GM18868 (cell line): ENCODE data around the gene NR2C2.

Experiments used
- ATAC-seq: cut with Tn5 transposase; IDR thresholded peaks from one replicate; pipeline ENCODE4 v1.9.1; 2021; ENCODE audit warnings: mild to moderate bottlenecking, moderate library complexity; ENCODE audit not compliant: unreplicated experiment

NR2C2 gene

GRCh38 chr3:14921034-14921616 is 26.3 kb upstream of the NR2C2 start:
- peak; percentile 73 for ATAC-seq

GRCh38 chr3:14921811-14922705 is 25.3 kb upstream of the NR2C2 start:
- ATAC-seq = no peak

DNA sequence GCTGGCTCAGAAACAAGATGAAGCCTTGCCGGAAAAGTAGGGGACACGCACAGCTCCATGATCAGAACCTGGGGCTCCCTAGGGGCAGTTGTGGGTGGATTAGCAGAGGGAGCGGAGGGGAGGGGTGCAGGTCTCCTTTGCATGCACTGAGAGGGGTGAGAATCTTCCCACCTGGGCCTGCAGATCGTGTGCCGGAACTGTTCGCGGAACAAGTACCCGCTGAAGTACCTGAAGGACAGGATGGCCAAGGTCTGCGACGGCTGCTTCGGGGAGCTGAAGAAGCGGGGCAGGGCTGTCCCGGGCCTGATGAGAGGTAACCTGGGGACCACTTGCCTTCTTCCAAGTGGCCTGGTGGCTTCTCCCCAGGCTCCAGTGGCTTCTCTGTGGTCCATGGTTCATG is 24.5 kb upstream of the NR2C2 start:
- no peak for ATAC-seq

- no peak for ATAC-seq
These were observed 23.9 kb upstream of the NR2C2 start for GRCh38 chr3:14923476-14923875.

DNA sequence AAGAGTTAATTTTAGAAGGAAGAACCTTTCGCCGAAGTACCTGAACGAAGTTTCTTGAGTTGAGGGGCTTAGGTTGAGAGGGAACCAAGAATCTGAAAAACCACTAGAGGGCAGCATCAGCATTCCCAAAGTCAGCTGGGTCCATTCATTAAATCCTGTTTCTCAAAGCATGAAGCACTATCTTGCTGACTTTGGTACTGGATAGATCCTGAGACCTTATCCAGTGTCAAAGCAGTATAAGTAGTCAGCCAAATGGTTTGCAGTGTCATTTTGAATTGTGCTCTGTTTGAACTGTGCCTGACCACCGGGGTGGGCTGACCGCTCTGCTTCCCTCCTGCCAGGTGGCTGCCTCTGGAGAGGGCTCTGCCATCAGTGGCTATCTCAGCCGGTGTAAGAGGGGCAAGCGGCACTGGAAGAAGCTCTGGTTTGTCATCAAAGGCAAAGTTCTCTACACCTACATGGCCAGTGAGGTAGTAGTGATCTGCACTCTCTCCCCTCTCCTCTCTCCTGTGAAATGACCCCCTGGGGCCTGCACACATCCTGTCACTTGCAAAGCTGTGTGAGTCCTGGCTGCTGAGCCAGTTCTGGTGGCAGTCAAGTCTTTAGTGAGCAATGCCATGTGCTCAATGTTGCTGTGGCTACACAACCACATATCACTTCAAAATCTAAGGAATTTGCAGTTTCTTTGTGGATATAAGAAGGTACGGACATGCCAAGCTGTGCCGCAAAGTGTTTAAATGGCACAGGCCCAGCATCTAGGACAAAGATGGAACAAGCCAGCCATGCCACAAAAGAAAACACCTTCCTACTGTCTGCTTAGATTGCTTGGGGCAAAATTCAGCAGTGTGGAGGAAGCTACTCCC is 21.4 kb upstream of the NR2C2 start:
- no peak for ATAC-seq

GRCh38 chr3:14926592-14926991 is 20.8 kb upstream of the NR2C2 start:
- ATAC-seq = no peak

- ATAC-seq = no peak
These were observed 20.1 kb upstream of the NR2C2 start for GRCh38 chr3:14927308-14927707.

- no peak for ATAC-seq
These were observed 17.9 kb upstream of the NR2C2 start for GRCh38 chr3:14929310-14930074.

DNA sequence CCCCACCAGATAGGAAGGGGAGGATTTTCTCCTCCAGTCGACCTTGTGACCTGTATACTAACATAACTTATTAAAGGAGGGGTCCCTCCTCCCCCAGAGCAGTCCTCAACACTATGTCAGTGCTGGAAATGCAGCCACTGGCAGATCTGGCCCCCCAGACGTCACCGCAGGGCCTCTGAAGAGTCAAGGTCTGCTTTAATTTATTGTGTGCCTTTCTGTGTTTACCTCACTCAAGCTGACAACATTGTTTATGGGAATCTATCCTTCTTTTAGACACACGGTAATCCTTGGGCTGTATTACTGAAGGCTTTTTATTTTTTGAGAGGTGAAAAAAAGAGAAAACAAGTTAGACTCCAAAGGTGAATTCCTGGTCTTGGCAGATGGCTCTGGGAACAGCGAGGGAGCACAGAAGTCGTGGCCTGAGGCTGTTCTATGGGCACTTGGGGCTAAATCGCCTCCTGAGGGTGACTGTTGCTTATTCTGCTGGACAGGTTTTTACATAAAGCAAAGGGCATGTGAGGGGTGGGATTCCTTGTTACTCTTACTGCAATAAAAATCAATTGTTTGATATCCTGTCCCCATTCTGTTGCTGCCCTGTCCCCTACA is 13.5 kb upstream of the NR2C2 start:
- no peak for ATAC-seq

- no peak for ATAC-seq
These were observed 11.6 kb upstream of the NR2C2 start for GRCh38 chr3:14935592-14936345.

GRCh38 chr3:14938954-14939353 is 8.4 kb upstream of the NR2C2 start:
- ATAC-seq = no peak

DNA sequence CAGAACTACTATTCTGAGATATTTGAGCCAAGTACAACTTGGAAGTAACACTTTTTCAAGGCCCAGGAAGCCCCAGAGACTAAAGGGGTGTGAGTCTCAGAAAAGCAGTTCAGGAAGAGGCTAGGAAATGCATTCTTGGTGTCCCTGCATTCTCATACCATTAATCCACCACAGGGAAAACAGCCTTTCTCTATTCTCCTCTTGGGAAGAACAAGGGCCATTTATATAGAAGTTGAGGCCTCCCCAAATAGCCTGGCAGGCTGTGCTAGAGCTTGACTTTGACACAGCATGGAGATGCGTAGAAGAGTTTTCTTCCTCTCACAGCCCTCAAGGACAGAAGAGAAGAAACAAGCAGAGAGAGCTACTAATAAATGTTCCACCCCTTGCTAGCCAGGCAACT is 5.5 kb upstream of the NR2C2 start:
- ATAC-seq = no peak

GRCh38 chr3:14943042-14943441 is 4.3 kb upstream of the NR2C2 start:
- no peak for ATAC-seq

GRCh38 chr3:14946236-14946635 is 1.1 kb upstream of the NR2C2 start:
- no peak for ATAC-seq

DNA sequence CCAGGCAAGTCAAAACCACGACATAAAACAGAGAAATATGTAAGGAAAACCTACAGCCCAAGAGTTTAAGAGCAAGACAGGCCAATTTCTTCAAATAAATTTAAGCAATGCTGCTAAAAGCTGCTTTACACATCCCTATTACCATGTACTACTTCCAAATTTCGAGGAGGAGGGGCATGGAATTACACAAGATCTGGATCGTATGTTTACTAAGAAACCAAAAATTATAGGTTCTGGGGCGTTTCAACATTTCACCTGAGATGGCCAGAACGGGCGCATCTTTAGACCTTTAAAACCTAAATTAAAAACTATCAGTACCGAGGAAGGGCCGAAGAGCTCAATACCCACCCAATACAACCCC is 664 bp upstream of the NR2C2 start:
- no peak for ATAC-seq

GRCh38 chr3:14947886-14948608 is 664 bp downstream of the NR2C2 start:
- ATAC-seq = peak; percentile 89

DNA sequence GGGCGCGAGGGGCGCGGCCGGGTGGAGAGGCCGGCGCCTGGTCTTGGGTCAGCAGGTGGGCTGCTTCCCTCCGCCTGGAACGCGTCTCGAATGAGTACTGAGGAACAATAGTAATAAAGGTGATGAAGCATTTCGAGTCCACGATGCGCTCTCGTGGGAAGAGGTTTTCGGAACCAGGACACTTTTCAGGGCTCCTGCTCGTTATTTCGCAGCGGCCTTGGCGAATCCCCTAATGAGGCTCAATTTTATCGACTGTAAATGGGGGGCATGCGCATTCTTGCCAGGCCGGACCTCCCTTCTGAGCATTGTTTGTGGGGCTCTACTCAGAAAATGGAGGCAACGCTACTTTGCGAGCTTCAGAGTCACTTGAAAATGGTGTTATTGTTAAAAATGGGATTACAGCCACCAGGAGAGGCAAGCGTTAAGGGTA is 1.2 kb downstream of the NR2C2 start:
- ATAC-seq = no peak

GRCh38 chr3:14949126-14949525 is 1.7 kb downstream of the NR2C2 start:
- no peak for ATAC-seq

DNA sequence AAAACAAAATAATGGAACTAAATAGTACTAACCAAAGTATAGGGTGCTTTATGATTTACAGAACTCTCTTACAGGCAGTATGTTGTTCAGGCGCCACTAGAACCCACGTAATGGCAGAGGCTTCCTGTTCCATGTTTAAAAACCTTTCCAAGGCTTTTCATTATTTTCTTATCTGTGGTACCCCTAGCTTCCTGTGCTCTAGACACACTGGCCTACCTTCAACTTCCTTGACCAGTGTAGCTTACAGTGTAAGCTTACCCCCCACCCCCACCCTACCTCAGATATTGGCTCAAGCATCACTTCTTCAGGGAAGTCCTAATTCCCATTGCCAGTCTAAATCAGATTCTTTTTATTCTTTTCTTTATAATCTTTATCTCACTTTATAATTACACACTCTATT is 2.9 kb downstream of the NR2C2 start:
- no peak for ATAC-seq
